Measurements from ENCODE around the gene RBMS2.
"Not testable (repeated sequence)": the region's sequence is repeated elsewhere in the genome, so short reads cannot be mapped to it uniquely, and the experiment has no call there.

DNA sequence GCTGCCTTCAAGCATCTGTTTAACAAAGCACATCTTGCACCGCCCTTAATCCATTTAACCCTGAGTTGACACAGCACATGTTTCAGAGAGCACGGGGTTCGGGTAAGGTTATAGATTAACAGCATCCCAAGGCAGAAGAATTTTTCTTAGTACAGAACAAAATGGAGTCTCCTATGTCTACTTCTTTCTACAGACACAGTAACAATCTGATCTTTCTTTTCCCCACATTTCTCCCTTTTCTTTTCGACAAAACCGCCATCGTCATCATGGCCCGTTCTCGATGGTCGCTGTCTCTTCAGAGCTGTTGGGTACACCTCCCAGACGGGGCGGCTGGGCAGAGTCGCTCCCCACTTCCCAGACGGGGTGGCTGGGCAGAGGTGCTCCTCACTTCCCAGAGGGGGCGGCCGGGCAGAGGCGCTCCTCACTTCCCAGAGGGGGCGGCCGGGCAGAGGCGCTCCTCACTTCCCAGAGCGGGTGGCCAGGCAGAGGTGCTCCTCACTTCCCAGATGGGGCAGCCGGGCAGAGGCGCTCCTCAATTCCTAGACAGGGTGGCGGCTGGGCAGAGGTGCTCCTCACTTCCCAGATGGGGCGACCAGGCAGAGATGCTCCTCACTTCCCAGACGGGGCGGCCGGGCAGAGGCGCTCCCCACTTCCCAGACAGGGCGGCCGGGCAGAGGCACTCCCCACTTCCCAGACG is 28.1 kb upstream of the RBMS2 start:
- not testable (repeated sequence) for TF ChIP-seq POLR2A (IDR thresholded peaks at IDR 0.05)
- TF ChIP-seq, protein P1, sequence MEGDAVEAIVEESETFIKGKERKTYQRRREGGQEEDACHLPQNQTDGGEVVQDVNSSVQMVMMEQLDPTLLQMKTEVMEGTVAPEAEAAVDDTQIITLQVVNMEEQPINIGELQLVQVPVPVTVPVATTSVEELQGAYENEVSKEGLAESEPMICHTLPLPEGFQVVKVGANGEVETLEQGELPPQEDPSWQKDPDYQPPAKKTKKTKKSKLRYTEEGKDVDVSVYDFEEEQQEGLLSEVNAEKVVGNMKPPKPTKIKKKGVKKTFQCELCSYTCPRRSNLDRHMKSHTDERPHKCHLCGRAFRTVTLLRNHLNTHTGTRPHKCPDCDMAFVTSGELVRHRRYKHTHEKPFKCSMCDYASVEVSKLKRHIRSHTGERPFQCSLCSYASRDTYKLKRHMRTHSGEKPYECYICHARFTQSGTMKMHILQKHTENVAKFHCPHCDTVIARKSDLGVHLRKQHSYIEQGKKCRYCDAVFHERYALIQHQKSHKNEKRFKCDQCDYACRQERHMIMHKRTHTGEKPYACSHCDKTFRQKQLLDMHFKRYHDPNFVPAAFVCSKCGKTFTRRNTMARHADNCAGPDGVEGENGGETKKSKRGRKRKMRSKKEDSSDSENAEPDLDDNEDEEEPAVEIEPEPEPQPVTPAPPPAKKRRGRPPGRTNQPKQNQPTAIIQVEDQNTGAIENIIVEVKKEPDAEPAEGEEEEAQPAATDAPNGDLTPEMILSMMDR (IDR thresholded peaks at IDR 0.05): not testable (repeated sequence)
